Prostate gland (tissue), 2 donors: ENCODE measurements around the gene ARMC12. TPM values are rescaled to one million over a fixed set of nuclear protein-coding genes. Genes with fewer than 3 reads are reported as not detected.
"Not testable (repeated sequence)": the region's sequence is repeated elsewhere in the genome, so short reads cannot be mapped to it uniquely, and the experiment has no call there.

Source experiments
- DNase-seq: peaks from one replicate; pipeline ENCODE4 v3.0.0-alpha.2; 2019; ENCODE audit warnings: low spot score
- H3K27ac ChIP-seq, 2 donors: fragments of 200-600 bp; sonication (generic); 2 replicates each; pipeline ENCODE4 v1.5.1; 2017 to 2019
- H3K27me3 ChIP-seq: fragments of 200-600 bp; sonication (generic); replicated peaks from 2 replicates; pipeline ENCODE4 v1.5.1; 2019; ENCODE audit not compliant: insufficient read depth
- H3K36me3 ChIP-seq, 2 donors: fragments of 200-600 bp; sonication (generic); 1 replicate in 1 of 2; 2 replicates in 1 of 2; pipeline versions ENCODE4 v1.5.1 to v1.8.1; 2017 to 2019
- H3K4me1 ChIP-seq: fragments of 200-600 bp; sonication (generic); replicated peaks from 2 replicates; pipeline ENCODE4 v1.5.1; 2019
- H3K4me3 ChIP-seq, 2 donors: fragments of 200-600 bp; sonication (generic); 2 replicates each; pipeline ENCODE4 v1.5.1; 2017 to 2019
- H3K9me3 ChIP-seq: fragments of 200-600 bp; sonication (generic); 2 replicates; pipeline ENCODE4 v1.5.1; 2017
- POLR2A ChIP-seq: fragments of 450-650 bp; IDR thresholded peaks from one replicate; pipeline ENCODE4 v1.6.1; 2016; ENCODE audit warnings: antibody characterized with exemption, mild to moderate bottlenecking
- POLR2AphosphoS5 ChIP-seq: sonication (generic); formaldehyde crosslinking; IDR thresholded peaks from one replicate; pipeline ENCODE4 v1.6.1; 2017; ENCODE audit warnings: antibody characterized with exemption
- WGBS: methylation state at CpG from one replicate; pipeline ENCODE4 v1.1.5; 2018; 5-methylcytosine and 5-hydroxymethylcytosine counted together
- intact Hi-C: fragments of 100-400 bp; cut with DNase I; formaldehyde crosslinking; loops from one replicate; pipeline ENCODE4 v1.14.2; 2022
- total RNA-seq, 2 donors: library from RNA; depleted of rRNA; stranded (reverse); fragments of >200 nt; gene quantifications; one replicate each; pipeline ENCODE4 v1.1.0, GENCODE V29; 2016
- TF ChIP-seq, protein P1 (sequence below), 4 experiments: fragments of 200-600 bp in 2 of 4; fragments of 450-650 bp in 2 of 4; sonication (generic) in 2 of 4; IDR thresholded peaks; 1 replicate in 3 of 4; 2 replicates in 1 of 4; pipeline ENCODE4 v1.5.1; 2016 to 2019; ENCODE audit warnings: antibody characterized with exemption in 4 of 4, mild to moderate bottlenecking in 2 of 4, moderate library complexity in 2 of 4

ARMC12 gene
- total RNA-seq, 2 donors from 2014 or later: 1.7 to 4.4 TPM

GRCh38 chr6:35730745-35731413, 6.0 kb upstream of the ARMC12 start:
- H3K27me3 ChIP-seq: no peaks in the 10 kb centered on the region
- H3K9me3 ChIP-seq: no peaks in the 10 kb centered on the region
- peak overlapping the region; percentile 99 to 100 for H3K27ac ChIP-seq
- WGBS: 8% methylated on average over 15 of the region's 15 CpGs
- TF ChIP-seq, protein P1, sequence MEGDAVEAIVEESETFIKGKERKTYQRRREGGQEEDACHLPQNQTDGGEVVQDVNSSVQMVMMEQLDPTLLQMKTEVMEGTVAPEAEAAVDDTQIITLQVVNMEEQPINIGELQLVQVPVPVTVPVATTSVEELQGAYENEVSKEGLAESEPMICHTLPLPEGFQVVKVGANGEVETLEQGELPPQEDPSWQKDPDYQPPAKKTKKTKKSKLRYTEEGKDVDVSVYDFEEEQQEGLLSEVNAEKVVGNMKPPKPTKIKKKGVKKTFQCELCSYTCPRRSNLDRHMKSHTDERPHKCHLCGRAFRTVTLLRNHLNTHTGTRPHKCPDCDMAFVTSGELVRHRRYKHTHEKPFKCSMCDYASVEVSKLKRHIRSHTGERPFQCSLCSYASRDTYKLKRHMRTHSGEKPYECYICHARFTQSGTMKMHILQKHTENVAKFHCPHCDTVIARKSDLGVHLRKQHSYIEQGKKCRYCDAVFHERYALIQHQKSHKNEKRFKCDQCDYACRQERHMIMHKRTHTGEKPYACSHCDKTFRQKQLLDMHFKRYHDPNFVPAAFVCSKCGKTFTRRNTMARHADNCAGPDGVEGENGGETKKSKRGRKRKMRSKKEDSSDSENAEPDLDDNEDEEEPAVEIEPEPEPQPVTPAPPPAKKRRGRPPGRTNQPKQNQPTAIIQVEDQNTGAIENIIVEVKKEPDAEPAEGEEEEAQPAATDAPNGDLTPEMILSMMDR (IDR thresholded peaks at IDR 0.05): no peak
- TF ChIP-seq POLR2A (no peak), POLR2AphosphoS5 (no peak)
- H3K4me1 ChIP-seq: peaks cover 67% of the 10 kb centered on the region
- H3K36me3 ChIP-seq: no peaks in the 10 kb centered on the region
- intact Hi-C loops: loop anchor here (2.0 to 10.0 kb wide), 2 partner anchors 130 to 386 kb away; partner anchors contain the start of gene PPARD
- DNase-seq: no peak
- peak overlapping the region; percentile 46 to 50 for H3K4me3 ChIP-seq

DNA sequence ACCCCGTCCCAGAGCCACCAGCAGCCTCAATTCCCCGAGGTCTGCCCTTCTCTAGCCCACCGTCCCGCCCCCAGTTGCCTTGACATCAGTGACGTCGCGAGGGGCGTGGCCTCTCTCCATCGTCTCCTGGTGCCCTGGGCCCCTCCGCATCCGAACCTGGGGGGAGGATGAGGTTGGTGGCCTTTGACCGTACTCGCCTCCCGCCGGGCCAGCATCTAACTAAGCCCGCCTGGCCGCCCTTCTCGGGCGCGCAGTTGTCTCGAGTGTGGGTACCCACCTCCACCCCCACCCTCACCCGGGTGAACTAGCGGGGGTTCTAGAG, 5.5 kb upstream of the ARMC12 start:
- Histone ChIP-seq H3K27ac (peak overlapping the region; percentile 99 to 100), H3K4me3 (peak overlapping the region; percentile 46 to 50)
- under 1% methylated on average over 23 of the region's 23 CpGs for WGBS

DNA sequence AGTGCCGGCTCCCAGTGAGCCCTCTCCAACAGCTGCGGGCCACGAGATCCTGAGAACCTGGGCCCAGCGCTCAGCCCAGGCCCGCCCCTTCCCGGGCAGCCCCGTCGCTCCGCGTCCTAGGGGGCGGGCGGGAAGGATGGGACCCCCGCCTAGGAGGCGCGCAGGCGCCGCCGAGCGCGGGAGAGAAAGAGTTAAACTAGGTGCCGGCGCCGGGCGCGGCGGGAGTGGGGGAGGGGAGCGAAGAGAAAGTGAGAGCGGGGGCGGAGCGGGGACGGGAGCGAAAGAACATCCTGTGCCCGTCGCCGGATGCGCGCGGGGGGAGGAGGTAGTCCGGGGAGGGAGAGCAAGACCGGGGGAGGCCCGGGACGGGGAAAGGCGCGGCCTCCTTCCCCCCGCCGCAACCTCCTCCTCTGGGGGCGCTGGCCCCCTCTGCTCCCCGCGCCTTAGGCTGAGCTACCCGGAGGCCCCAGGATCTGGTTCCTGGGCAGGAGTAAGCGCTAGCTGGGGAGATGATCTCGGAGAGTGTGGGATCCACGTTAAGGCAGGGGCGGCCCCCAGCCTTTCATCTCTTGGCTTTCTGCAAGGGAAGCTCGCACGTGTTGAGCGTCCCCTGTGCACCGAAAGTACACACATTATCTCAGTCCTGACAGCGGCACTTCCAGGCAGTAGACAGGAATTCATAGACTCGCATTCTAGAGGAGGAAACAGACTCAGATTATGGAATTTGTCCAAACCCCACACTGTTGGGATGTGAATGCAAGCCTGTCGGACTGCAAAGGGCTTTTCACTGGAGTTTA, 4.9 kb upstream of the ARMC12 start:
- intact Hi-C loops: loop anchor here (1.0 to 10.0 kb wide), 3 partner anchors 131 to 387 kb away; partner anchors contain the start of gene PPARD
- peaks cover 58% of the 10 kb centered on the region for H3K4me1 ChIP-seq
- H3K27me3 ChIP-seq: no peaks in the 10 kb centered on the region
- H3K27ac ChIP-seq: peak overlapping the region; percentile 99 to 100
- TF ChIP-seq POLR2AphosphoS5 (peak; percentile 87), POLR2A (peak; percentile 59)
- TF ChIP-seq, protein P1 (IDR thresholded peaks at IDR 0.05): peak in 1 of 4 experiments; percentile 10
- DNase-seq: peak; percentile 98
- peak overlapping the region; percentile 46 to 50 for H3K4me3 ChIP-seq
- 1% methylated on average over 44 of the region's 61 CpGs for WGBS
- H3K9me3 ChIP-seq: no peaks in the 10 kb centered on the region
- no peaks in the 10 kb centered on the region for H3K36me3 ChIP-seq

More for the DNA sequence above, 5.5 kb upstream of the ARMC12 start:
- TF ChIP-seq POLR2A (peak; percentile 64), POLR2AphosphoS5 (peak; percentile 85)
- TF ChIP-seq, protein P1 (IDR thresholded peaks at IDR 0.05): no peak
- H3K4me1 ChIP-seq: peaks cover 62% of the 10 kb centered on the region
- intact Hi-C loops: loop anchor here (2.0 to 10.0 kb wide), 2 partner anchors 131 to 387 kb away; partner anchors contain the start of gene PPARD
- peak; percentile 93 for DNase-seq
- H3K27me3 ChIP-seq: no peaks in the 10 kb centered on the region
- no peaks in the 10 kb centered on the region for H3K36me3 ChIP-seq
- no peaks in the 10 kb centered on the region for H3K9me3 ChIP-seq

- WGBS: 64% methylated on average over 8 of the region's 8 CpGs
- DNase-seq: peak; percentile 72
- intact Hi-C loops: loop anchor here (10.0 kb wide), 1 partner anchor 389 kb away; the partner anchor contains the start of gene PPARD
- peak overlapping the region; percentile 99 to 100 for H3K27ac ChIP-seq
- TF ChIP-seq, protein P1 (IDR thresholded peaks at IDR 0.05): no peak
- TF ChIP-seq POLR2AphosphoS5: peak; percentile 75
- H3K4me1 ChIP-seq: peaks cover 48% of the 10 kb centered on the region
- no peaks in the 10 kb centered on the region for H3K27me3 ChIP-seq
- H3K4me3 ChIP-seq: no peak overlapping the region
- no peaks in the 10 kb centered on the region for H3K9me3 ChIP-seq
- no peaks in the 10 kb centered on the region for H3K36me3 ChIP-seq
Observed at GRCh38 chr6:35733633-35734032, 3.2 kb upstream of the ARMC12 start.

DNA sequence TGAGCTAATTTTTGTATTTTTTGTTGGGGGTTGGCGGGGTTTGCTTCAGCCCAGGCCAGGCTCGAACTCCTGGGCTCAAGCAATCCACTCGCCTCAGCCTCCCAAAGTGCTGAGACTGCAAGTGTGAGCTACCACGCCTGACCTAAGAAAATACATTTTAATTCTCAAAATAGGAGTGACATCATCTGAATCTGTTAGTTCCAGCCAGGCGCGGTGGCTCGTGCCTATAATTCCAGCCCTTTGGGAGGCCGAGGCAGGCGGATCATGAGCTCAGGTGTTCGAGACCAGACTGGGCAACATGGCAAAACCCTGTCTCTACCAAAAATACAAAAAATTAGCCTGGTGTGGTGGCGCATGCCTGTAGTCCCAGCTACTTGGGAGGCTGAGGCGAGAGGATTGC, 2.5 kb upstream of the ARMC12 start:
- peak overlapping the region; percentile 99 to 100 for H3K27ac ChIP-seq
- H3K4me1 ChIP-seq: peaks cover 41% of the 10 kb centered on the region
- 95% methylated on average over 12 of the region's 12 CpGs for WGBS
- H3K4me3 ChIP-seq, H3K27me3 ChIP-seq, H3K36me3 ChIP-seq, DNase-seq, H3K9me3 ChIP-seq: not testable (repeated sequence)
- intact Hi-C loops: loop anchor here (10.0 kb wide), 1 partner anchor 390 kb away; the partner anchor contains the start of gene PPARD
